ENCODE data around the gene SRSF6. TPM values are rescaled to one million over a fixed set of nuclear protein-coding genes. Genes with fewer than 3 reads are reported as not detected.

The SRSF6 gene
- total and polyA plus RNA-seq, 2 of the 4 experiments (the other 2 are of a cell fraction): 72.4 to 134 TPM

- Histone ChIP-seq H3K14ac (replicated peaks; ENCODE audit: low read depth, low read length) (no peak overlapping the region), H3K4ac (ENCODE audit: low read depth, low read length) (no peak overlapping the region), H2AK9ac (replicated peaks; ENCODE audit: low read depth, low read length, poor library complexity) (no peak overlapping the region), H3K27ac (ENCODE audit: insufficient read depth, low read length) (no peak overlapping the region), H3K27me3 (ENCODE audit: control insufficient read depth, insufficient read depth, low read length) (peaks cover 1% of the 10 kb centered on the region), H3K4me3 (ENCODE audit: insufficient read depth, low read depth, low read length) (no peak overlapping the region), H4K91ac (ENCODE audit: insufficient read depth, low read depth, low read length) (no peak overlapping the region), H3K4me1 (ENCODE audit: control insufficient read depth, insufficient read depth, low read length) (no peaks in the 10 kb centered on the region), H3K18ac (ENCODE audit: low read depth, low read length) (no peak overlapping the region), H2AK5ac (ENCODE audit: low read depth, low read length) (no peak overlapping the region), H3K79me1 (ENCODE audit: low read depth in 1 of 2, low read length in 2 of 2) (no peaks in the 10 kb centered on the region), H2AFZ (replicated peaks; ENCODE audit: low read length, poor library complexity) (no peak overlapping the region), H3K56ac (ENCODE audit: extremely low read depth, insufficient read depth, low read length) (no peak overlapping the region), H2BK15ac (ENCODE audit: low read depth, low read length) (no peak overlapping the region), H4K8ac (ENCODE audit: low read depth in 2 of 2, low read length in 2 of 2) (no peak overlapping the region), H3K9me3 (ENCODE audit: control insufficient read depth, insufficient read depth, low read length) (peaks cover 4% of the 10 kb centered on the region; the same call in 1 of the 2 replicates), H3K9me1 (ENCODE audit: insufficient read depth, low read length) (peaks cover 2% of the 10 kb centered on the region; the same call in 1 of the 2 replicates), H2BK5ac (ENCODE audit: low read depth, low read length, poor library complexity, severe bottlenecking) (no peak overlapping the region), H3K36me3 (ENCODE audit: control insufficient read depth, insufficient read depth, low read length) (peaks cover 3% of the 10 kb centered on the region; the same call in 1 of the 2 replicates), H4K5ac (ENCODE audit: low read depth, low read length) (no peak overlapping the region), H3K9ac (ENCODE audit: low read depth, low read length) (no peak overlapping the region), H3K23ac (ENCODE audit: low read depth, low read length) (no peak overlapping the region), H3K4me2 (ENCODE audit: low read depth, low read length) (no peak overlapping the region), H2BK20ac (ENCODE audit: low read depth, low read length) (no peak overlapping the region), H4K20me1 (ENCODE audit: insufficient read depth, low read length) (no peaks in the 10 kb centered on the region), H2BK120ac (ENCODE audit: low read depth, low read length) (no peak overlapping the region)
- dilution Hi-C loops (cut with HindIII; ENCODE audit: low sequenced_read_pairs, unreplicated experiment) (no loop called here), intact Hi-C loops (cut with micrococcal nuclease) (no loop called here), in situ Hi-C loops (cut with MboI; ENCODE audit: low sequenced_read_pairs) (no loop called here)
- ChIA-PET POLR2A (ENCODE audit: unreplicated experiment) (no interaction called here), CTCF (no interaction called here)
- TF ChIP-seq MAFK (IDR thresholded peaks at IDR 0.05; ENCODE audit: low read depth, low read length): no peak
- TF ChIP-seq MXI1 (IDR thresholded peaks at IDR 0.05; ENCODE audit: borderline replicate concordance, low read depth, low read length): no peak
- TF ChIP-seq, protein P1, sequence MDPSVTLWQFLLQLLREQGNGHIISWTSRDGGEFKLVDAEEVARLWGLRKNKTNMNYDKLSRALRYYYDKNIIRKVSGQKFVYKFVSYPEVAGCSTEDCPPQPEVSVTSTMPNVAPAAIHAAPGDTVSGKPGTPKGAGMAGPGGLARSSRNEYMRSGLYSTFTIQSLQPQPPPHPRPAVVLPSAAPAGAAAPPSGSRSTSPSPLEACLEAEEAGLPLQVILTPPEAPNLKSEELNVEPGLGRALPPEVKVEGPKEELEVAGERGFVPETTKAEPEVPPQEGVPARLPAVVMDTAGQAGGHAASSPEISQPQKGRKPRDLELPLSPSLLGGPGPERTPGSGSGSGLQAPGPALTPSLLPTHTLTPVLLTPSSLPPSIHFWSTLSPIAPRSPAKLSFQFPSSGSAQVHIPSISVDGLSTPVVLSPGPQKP (IDR thresholded peaks at IDR 0.05; ENCODE audit: borderline replicate concordance, low read depth, low read length): no peak
- TF ChIP-seq, protein P2, sequence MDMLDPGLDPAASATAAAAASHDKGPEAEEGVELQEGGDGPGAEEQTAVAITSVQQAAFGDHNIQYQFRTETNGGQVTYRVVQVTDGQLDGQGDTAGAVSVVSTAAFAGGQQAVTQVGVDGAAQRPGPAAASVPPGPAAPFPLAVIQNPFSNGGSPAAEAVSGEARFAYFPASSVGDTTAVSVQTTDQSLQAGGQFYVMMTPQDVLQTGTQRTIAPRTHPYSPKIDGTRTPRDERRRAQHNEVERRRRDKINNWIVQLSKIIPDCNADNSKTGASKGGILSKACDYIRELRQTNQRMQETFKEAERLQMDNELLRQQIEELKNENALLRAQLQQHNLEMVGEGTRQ (IDR thresholded peaks at IDR 0.05; ENCODE audit: low read depth, low read length): no peak
- no peak for TF ChIP-seq RCOR1 (IDR thresholded peaks at IDR 0.05; ENCODE audit: insufficient replicate concordance, low read length)
- no peak for TF ChIP-seq FOS (IDR thresholded peaks at IDR 0.05; ENCODE audit: low read depth, low read length)
- TF ChIP-seq BHLHE40 (IDR thresholded peaks at IDR 0.05; ENCODE audit: low read depth, low read length): no peak
- no peak for TF ChIP-seq SMC3 (IDR thresholded peaks at IDR 0.05; ENCODE audit: low read depth, low read length)
- no peak for TF ChIP-seq MAZ (IDR thresholded peaks at IDR 0.05; ENCODE audit: borderline replicate concordance, low read depth, low read length)
- TF ChIP-seq NFE2L2 (IDR thresholded peaks at IDR 0.05; ENCODE audit: low read depth, low read length): no peak
- no peak for TF ChIP-seq CHD1 (IDR thresholded peaks at IDR 0.05; ENCODE audit: low read depth, low read length)
- no peak for TF ChIP-seq CEBPB (IDR thresholded peaks at IDR 0.05; ENCODE audit: low read depth, low read length)
- TF ChIP-seq POLR2A (IDR thresholded peaks at IDR 0.05; ENCODE audit: low read depth, low read length): no peak
- no peak for TF ChIP-seq CTCF (conservative IDR thresholded peaks at IDR 0.05; ENCODE audit: low read depth, low read length)
- TF ChIP-seq RAD21 (IDR thresholded peaks at IDR 0.05; ENCODE audit: low read length): no peak
- no peak for TF ChIP-seq RFX5 (IDR thresholded peaks at IDR 0.05; ENCODE audit: low read depth, low read length)
- ATAC-seq (ENCODE audit: low read depth) (no peak), DNase-seq (no peak)
- WGBS, 2 experiments (ENCODE audit: extremely low coverage in 2 of 2, insufficient read length in 1 of 2): 57% methylated on average over 2 of the region's 3 CpGs; no CpG with 5 or more reads in 1 of the 2 experiments
- no TSS peak for BruUV-seq (replicated peaks)
These were observed 19.5 kb downstream of the SRSF6 start for GRCh38 chr20:43477193-43477592.
